K562 (cell line): ENCODE results near the gene DLGAP3. TPM values are rescaled to one million over a fixed set of nuclear protein-coding genes. Genes with fewer than 3 reads are reported as not detected.
A peak's percentile ranks its signal among the peaks of the same experiment; 100 is the strongest.

Experiments used
- BACH1 ChIP-seq: fragments of 200-800 bp; sonication (Bioruptor generic); IDR thresholded peaks from 2 replicates; pipeline ENCODE4 v1.6.1; 2016; ENCODE audit warnings: missing genetic modification characterization, missing compliant biosample characterization
- CBX1 ChIP-seq: sonication (generic); IDR thresholded peaks from 2 replicates; pipeline ENCODE4 v1.6.1; 2016; ENCODE audit warnings: antibody characterized with exemption, low read depth, mild to moderate bottlenecking
- HNRNPK ChIP-seq: fragments of 200-400 bp; formaldehyde crosslinking; IDR thresholded peaks from one replicate; pipeline ENCODE4 v1.6.1; 2018; ENCODE audit warnings: mild to moderate bottlenecking, low read depth, low read length; ENCODE audit not compliant: poor library complexity, severe bottlenecking
- NFIC ChIP-seq: fragments of 450-650 bp; IDR thresholded peaks from 2 replicates; pipeline ENCODE4 v1.6.1; 2017; ENCODE audit warnings: mild to moderate bottlenecking, inconsistent platforms
- SP2 ChIP-seq: IDR thresholded peaks from 2 replicates; pipeline ENCODE4 v1.6.1; 2011; ENCODE audit warnings: mild to moderate bottlenecking, low read depth, low read length, moderate library complexity; ENCODE audit not compliant: poor library complexity, severe bottlenecking; ENCODE audit errors: extremely low read depth
- U2AF2 ChIP-seq: fragments of 200-400 bp; formaldehyde crosslinking; optimal IDR thresholded peaks from 2 replicates; pipeline ENCODE3; 2017; ENCODE audit warnings: low read depth, mild to moderate bottlenecking, low read length
- ZC3H11A ChIP-seq: IDR thresholded peaks from 2 replicates; pipeline ENCODE4 v1.6.1; 2012; ENCODE audit warnings: low read depth, low read length, improper control_type of control experiment
- polyA plus RNA-seq, 8 experiments: library from polyadenylated mRNA; depleted of rRNA in 4 of 8; stranded (reverse) in 5 of 8; unstranded in 3 of 8; fragments of >200 nt; fragmentation: Nextera tagmentation in 2 of 8; fragmentation: Illumina TruSeq in 1 of 8; extraction: Ambion mirVana in 2 of 8; extraction: Trizol in 1 of 8; gene quantifications; 2 replicates each; pipeline versions ENCODE4 v1.2.1 to v1.2.3, GENCODE V29; 2011 to 2014; ENCODE audit warnings: inconsistent platforms in 1 of 8, missing spikeins in 1 of 8
- total RNA-seq, 7 experiments: library from RNA; depleted of rRNA in 6 of 7; stranded (reverse); fragments of >200 nt in 6 of 7; fragmentation: Illumina TruSeq in 2 of 7; extraction: Trizol in 2 of 7; gene quantifications; 2 replicates each; pipeline versions ENCODE4 v1.2.1 to v1.2.3, GENCODE V29; 2011 to 2021; ENCODE audit warnings: low replicate concordance in 1 of 7
- TF ChIP-seq, protein P1 (sequence below): fragments of 250-450 bp; sonication (Bioruptor Pico); IDR thresholded peaks from 2 replicates; pipeline ENCODE4 v1.5.0; 2020; ENCODE audit warnings: mild to moderate bottlenecking, borderline replicate concordance
- TF ChIP-seq, protein P2 (sequence below): fragments of 450-650 bp; formaldehyde crosslinking; IDR thresholded peaks from 2 replicates; pipeline ENCODE4 v1.4.0; 2022; ENCODE audit warnings: missing genetic modification characterization
- TF ChIP-seq, protein P3 (sequence below): fragments of 450-650 bp; IDR thresholded peaks from 2 replicates; pipeline ENCODE4 v1.6.1; 2016; ENCODE audit warnings: mild to moderate bottlenecking, moderate library complexity
- TF ChIP-seq, protein P4 (sequence below): fragments of 250-450 bp; sonication (Bioruptor Pico); IDR thresholded peaks from 2 replicates; pipeline ENCODE4 v1.8.0; 2021; ENCODE audit warnings: mild to moderate bottlenecking, moderate library complexity

DLGAP3 gene
- total and polyA plus RNA-seq, 9 of the 15 experiments (the other 6 are each of a cell fraction or from before 2014, with no cell fraction given) = 0.01 to 0.16 (median 0.07) TPM; not detected in 6

DNA sequence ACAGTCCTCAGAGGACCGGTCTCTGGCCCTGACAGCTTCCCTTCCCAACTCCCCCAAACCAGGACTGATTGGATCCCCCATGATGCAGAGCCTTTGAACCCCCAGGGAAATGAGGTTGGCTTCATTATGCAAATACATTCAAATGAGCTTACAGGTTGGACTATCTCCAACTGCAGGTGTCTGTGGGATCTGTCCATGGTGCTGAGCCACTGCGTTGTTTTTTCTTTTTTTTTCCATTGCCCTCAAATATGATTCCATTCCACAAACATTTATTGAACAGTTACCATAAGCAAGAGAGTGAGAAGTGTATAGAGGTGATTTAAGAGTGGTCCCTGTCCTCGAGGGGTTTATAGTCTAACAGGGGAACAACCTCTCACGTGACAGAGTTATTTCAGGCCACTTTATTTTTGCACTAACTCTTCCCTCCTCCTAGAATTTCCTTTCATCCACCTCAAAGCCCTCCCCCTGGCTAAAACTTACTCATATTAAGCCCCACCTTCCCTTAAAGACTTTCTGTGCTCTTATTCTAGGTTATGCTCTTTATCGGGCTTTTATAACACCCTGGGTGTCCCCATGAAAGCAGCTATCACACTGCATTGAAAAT, 21.9 kb downstream of the DLGAP3 start (continued):
- TF ChIP-seq, protein P1, sequence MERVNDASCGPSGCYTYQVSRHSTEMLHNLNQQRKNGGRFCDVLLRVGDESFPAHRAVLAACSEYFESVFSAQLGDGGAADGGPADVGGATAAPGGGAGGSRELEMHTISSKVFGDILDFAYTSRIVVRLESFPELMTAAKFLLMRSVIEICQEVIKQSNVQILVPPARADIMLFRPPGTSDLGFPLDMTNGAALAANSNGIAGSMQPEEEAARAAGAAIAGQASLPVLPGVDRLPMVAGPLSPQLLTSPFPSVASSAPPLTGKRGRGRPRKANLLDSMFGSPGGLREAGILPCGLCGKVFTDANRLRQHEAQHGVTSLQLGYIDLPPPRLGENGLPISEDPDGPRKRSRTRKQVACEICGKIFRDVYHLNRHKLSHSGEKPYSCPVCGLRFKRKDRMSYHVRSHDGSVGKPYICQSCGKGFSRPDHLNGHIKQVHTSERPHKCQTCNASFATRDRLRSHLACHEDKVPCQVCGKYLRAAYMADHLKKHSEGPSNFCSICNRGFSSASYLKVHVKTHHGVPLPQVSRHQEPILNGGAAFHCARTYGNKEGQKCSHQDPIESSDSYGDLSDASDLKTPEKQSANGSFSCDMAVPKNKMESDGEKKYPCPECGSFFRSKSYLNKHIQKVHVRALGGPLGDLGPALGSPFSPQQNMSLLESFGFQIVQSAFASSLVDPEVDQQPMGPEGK (CRISPR knock-in tag) = no peak
- TF ChIP-seq SP2 (no peak), ZC3H11A (no peak), BACH1 (tag) (no peak), U2AF2 (no peak), NFIC (peak; percentile 87), HNRNPK (no peak), CBX1 (no peak)
- TF ChIP-seq, protein P2, sequence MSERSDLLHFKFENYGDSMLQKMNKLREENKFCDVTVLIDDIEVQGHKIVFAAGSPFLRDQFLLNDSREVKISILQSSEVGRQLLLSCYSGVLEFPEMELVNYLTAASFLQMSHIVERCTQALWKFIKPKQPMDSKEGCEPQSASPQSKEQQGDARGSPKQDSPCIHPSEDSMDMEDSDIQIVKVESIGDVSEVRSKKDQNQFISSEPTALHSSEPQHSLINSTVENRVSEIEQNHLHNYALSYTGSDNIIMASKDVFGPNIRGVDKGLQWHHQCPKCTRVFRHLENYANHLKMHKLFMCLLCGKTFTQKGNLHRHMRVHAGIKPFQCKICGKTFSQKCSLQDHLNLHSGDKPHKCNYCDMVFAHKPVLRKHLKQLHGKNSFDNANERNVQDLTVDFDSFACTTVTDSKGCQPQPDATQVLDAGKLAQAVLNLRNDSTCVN (CRISPR knock-in tag) = no peak
- TF ChIP-seq, protein P3, sequence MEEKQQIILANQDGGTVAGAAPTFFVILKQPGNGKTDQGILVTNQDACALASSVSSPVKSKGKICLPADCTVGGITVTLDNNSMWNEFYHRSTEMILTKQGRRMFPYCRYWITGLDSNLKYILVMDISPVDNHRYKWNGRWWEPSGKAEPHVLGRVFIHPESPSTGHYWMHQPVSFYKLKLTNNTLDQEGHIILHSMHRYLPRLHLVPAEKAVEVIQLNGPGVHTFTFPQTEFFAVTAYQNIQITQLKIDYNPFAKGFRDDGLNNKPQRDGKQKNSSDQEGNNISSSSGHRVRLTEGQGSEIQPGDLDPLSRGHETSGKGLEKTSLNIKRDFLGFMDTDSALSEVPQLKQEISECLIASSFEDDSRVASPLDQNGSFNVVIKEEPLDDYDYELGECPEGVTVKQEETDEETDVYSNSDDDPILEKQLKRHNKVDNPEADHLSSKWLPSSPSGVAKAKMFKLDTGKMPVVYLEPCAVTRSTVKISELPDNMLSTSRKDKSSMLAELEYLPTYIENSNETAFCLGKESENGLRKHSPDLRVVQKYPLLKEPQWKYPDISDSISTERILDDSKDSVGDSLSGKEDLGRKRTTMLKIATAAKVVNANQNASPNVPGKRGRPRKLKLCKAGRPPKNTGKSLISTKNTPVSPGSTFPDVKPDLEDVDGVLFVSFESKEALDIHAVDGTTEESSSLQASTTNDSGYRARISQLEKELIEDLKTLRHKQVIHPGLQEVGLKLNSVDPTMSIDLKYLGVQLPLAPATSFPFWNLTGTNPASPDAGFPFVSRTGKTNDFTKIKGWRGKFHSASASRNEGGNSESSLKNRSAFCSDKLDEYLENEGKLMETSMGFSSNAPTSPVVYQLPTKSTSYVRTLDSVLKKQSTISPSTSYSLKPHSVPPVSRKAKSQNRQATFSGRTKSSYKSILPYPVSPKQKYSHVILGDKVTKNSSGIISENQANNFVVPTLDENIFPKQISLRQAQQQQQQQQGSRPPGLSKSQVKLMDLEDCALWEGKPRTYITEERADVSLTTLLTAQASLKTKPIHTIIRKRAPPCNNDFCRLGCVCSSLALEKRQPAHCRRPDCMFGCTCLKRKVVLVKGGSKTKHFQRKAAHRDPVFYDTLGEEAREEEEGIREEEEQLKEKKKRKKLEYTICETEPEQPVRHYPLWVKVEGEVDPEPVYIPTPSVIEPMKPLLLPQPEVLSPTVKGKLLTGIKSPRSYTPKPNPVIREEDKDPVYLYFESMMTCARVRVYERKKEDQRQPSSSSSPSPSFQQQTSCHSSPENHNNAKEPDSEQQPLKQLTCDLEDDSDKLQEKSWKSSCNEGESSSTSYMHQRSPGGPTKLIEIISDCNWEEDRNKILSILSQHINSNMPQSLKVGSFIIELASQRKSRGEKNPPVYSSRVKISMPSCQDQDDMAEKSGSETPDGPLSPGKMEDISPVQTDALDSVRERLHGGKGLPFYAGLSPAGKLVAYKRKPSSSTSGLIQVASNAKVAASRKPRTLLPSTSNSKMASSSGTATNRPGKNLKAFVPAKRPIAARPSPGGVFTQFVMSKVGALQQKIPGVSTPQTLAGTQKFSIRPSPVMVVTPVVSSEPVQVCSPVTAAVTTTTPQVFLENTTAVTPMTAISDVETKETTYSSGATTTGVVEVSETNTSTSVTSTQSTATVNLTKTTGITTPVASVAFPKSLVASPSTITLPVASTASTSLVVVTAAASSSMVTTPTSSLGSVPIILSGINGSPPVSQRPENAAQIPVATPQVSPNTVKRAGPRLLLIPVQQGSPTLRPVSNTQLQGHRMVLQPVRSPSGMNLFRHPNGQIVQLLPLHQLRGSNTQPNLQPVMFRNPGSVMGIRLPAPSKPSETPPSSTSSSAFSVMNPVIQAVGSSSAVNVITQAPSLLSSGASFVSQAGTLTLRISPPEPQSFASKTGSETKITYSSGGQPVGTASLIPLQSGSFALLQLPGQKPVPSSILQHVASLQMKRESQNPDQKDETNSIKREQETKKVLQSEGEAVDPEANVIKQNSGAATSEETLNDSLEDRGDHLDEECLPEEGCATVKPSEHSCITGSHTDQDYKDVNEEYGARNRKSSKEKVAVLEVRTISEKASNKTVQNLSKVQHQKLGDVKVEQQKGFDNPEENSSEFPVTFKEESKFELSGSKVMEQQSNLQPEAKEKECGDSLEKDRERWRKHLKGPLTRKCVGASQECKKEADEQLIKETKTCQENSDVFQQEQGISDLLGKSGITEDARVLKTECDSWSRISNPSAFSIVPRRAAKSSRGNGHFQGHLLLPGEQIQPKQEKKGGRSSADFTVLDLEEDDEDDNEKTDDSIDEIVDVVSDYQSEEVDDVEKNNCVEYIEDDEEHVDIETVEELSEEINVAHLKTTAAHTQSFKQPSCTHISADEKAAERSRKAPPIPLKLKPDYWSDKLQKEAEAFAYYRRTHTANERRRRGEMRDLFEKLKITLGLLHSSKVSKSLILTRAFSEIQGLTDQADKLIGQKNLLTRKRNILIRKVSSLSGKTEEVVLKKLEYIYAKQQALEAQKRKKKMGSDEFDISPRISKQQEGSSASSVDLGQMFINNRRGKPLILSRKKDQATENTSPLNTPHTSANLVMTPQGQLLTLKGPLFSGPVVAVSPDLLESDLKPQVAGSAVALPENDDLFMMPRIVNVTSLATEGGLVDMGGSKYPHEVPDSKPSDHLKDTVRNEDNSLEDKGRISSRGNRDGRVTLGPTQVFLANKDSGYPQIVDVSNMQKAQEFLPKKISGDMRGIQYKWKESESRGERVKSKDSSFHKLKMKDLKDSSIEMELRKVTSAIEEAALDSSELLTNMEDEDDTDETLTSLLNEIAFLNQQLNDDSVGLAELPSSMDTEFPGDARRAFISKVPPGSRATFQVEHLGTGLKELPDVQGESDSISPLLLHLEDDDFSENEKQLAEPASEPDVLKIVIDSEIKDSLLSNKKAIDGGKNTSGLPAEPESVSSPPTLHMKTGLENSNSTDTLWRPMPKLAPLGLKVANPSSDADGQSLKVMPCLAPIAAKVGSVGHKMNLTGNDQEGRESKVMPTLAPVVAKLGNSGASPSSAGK = no peak
- TF ChIP-seq, protein P4, sequence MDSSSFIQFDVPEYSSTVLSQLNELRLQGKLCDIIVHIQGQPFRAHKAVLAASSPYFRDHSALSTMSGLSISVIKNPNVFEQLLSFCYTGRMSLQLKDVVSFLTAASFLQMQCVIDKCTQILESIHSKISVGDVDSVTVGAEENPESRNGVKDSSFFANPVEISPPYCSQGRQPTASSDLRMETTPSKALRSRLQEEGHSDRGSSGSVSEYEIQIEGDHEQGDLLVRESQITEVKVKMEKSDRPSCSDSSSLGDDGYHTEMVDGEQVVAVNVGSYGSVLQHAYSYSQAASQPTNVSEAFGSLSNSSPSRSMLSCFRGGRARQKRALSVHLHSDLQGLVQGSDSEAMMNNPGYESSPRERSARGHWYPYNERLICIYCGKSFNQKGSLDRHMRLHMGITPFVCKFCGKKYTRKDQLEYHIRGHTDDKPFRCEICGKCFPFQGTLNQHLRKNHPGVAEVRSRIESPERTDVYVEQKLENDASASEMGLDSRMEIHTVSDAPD (CRISPR knock-in tag) = no peak
